Inflammatory macrophage treated with lipopolysaccharide for 1 hour (primary cell): ENCODE results near the gene EHF.

ENCODE experiments used
- DNase-seq, 2 donors: peaks; one replicate each; pipeline ENCODE4 v3.0.0-alpha.2; 2020 to 2022

The EHF gene

DNA sequence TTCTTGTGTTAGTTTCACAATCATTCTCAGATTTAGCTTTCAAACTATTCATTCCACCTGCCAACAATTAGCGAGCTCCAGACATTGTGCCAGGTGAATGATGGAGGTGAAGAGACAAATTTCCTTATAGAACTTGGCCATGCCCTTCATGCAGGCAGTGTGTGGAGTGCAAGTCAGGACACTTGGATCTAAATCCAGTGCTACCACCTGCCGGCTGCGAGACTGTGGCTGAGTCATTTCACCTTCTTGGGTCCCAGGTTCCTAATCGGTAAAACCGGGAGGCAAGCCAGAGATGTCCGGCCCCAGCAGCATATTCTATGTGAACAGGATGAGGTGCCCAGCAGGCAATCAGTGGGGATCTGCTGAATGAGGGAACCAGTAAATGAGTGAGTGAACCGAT lies 18.6 kb upstream of the EHF start:
- DNase-seq, result no peak

DNA sequence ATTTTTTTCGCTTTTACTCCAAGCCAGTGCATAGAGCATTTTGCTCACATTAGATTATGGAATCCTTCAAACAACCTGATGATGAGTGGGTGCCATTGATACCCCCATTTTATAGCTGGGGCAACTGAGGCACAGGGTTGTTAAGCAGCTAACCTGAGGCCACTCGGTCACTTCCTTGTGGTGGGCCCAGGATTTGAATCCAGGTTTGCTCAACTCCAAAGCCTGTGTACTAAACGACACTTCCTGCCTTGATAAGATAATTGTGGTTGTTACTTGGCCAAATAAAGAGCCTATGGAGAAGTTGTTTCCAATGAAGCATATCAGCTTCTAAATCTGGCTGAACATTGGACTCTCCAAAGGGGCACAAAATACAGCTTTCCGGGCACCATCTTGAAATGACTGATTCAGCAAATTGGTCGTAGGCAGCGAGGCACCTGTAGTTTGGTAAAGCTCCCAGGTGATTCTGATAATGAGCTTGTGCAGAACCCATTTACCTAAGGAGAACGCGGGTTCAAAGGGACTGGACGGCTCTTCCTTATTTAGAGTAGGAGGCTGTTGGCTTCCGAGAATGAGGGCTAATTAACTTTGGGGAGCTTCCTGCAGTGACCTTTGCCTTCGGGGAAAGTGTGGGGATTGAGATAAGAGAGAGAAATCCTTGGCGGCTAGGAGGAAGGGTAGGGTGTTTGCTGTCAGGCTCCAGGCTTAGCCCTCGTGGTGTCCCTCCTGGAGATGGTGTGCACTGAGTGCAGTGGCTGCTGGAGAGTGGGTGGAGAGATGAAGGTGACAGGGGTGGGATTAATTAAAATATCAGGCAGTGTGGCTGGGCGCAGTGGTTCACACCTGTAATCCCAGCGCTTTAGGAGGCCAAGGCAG lies 17.5 kb upstream of the EHF start:
- DNase-seq, result no peak

DNA sequence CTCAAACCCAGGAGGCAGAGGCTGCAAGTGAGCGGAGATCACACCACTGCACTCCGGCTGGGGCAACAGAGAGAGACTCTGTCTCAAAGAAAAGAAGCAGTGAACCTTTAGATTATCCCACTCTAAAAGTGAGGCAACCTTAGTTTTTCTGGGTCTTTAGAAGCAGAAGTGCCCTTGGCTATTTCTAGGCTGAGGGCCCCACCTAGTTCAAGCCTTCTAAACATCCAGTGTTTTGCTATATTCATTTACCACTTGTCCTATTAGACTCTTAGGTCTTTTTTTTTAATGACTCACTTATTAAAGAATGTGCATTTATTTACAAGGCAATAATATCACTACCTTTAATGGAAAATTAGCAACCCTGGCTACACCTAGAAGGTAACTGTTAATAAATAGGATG lies 16.7 kb upstream of the EHF start:
- DNase-seq, result no peak

- DNase-seq, result no peak
Observed at GRCh38 chr11:34604911-34605310, 16.0 kb upstream of the EHF start.

DNA sequence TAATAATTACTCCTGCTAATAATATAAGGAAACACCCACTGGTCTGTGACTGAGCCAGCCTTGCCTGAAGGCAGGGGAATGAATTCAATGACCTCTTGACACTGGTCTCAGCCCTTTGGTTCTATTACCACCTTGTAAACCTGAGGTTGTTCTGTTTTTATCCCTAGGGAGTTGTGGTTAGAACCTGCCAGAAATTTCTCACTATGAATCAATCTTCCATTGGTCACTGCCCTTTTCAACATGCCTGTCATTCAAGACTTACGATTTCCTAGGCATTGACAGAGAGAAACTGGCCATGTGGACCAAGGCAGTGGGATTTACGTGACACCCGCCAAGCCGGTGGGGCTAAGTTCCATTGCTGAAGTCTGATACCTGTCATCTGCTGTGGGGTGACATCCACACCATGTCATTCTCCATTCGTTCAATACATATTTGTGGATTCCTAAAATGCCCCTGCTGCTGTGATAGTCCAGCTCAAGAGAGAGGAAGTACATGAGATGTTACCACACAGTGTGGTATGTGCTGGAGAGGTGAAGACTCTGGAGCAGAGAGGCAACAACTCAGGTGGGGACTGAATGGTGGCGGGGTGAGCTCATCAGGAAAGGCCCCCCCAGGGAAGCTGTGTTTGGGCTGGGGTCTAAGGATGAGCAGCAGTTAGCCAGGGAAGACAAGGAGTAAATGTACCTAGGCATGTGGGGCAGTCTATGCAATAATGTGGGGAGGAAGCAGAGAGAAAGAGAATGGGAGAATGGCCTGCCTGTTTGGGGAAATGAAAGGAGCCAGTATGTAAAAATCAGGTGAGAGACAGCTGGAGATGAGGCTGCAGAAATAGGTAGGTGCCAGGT lies 15.2 kb upstream of the EHF start:
- DNase-seq, result no peak

GRCh38 chr11:34606326-34607120 lies 14.4 kb upstream of the EHF start:
- DNase-seq, result no peak

- no peak for DNase-seq
Observed at GRCh38 chr11:34609187-34609751, 11.6 kb upstream of the EHF start.

DNA sequence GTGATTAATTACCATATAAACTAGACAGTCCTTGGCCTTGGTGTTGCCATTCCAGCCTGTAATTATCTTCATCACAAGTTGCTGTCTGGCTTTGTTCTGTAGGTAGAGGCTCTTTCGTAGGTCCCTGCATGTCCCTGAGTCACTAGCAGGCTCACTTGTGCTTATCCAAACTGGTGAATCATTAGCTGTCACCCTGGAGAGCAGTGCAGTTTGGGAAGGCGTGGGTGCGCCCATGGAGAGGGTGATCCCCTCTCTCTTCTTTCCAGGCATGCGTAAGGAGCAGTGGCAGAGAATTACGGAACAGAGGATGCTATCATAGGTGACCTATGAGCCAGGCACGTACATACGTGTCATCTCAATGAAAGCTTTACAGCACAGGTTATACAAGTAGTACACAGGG lies 11.0 kb upstream of the EHF start:
- peak in 1 of 2 donors; percentile 48 for DNase-seq

DNA sequence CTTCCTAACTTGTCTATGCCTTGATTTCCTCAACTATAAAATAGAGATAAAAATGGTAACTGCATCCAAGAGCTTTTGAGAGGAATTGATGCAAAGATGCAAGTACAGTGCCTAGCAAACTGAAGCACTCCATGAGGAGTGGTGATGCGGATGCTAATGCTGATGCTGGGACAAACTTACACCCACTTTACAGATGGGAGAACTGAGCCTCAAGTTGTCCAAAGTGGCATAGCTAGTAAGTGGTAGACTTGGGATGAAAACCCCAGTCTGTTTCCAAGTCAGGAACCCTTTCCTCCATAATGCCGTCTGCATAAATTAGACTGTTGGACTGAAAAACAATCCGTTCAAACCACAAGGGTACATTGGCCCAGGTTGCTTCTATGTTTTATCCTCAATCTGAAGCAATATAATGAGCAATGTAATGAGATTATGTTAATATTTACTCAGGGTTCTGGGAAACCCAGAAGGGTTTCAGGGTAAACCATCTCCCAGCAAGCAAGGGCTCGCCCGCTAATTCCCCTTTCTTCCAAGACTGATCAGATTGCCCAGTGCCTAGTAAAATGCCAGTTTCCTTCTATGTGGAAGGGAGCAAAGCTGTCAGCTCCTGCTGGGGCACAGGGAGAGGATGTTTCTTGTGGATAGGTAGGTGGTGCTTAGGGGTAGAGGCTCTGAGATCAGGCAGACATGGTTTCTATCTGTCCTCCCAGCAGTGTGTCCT lies 10.4 kb upstream of the EHF start:
- DNase-seq, result no peak

GRCh38 chr11:34613015-34613414 lies 7.9 kb upstream of the EHF start:
- no peak for DNase-seq

GRCh38 chr11:34613552-34614056 lies 7.3 kb upstream of the EHF start:
- peak; percentile 72 to 83 for DNase-seq

DNA sequence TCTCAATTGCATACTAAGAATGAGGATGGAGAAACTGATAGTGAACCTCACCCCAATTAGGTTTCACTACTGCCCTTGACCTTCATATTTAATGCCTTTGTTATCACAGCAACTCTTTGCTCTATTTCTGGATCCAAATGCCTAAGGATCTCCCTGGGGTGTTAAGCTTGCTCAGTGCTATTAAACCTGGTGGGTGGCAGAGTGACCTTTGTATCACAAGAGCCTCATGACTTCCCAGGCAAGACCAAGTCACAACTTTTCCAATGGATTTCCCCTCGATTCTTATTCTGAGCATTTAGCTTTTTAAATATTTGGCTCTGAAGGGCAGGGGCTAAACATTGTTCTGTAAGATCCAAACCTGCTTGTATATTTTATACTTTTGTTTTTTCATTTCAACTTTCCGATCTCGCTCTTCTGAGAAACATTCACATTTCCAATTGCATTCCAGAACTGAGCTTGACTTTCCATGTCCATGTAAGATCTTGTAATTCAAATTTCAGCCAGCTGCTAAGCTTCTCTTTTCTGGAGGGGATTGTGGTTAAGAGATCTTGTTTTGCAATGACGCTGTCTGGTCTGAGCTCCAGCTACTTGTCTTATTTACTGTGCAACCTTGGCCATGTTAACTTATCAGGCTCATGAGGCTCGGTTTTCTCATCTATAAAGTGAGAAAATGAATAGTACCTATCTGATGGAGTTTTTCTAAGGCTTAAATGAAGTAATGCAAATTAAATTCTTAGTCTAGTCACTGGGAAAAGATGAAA lies 6.4 kb upstream of the EHF start:
- DNase-seq, result peak; percentile 74 to 91

DNA sequence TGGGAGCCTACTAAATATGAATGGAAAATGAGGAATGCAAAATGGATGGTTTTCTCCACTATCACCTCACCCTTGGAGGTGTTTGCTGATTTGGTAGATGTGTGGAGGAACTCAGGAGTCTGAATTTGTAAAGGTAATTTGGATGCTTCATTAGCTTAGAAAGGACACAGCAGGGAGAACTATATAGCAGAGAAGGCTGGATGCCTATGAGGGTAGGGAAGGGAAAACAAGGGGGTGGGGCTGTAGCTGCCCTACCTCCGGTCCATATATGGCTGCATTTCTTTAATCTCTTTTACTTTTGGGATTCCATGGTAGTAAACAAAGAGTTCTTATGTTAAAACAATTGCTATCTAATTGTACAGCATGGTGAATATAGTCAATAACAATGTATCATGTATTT lies 4.8 kb upstream of the EHF start:
- no peak for DNase-seq

DNA sequence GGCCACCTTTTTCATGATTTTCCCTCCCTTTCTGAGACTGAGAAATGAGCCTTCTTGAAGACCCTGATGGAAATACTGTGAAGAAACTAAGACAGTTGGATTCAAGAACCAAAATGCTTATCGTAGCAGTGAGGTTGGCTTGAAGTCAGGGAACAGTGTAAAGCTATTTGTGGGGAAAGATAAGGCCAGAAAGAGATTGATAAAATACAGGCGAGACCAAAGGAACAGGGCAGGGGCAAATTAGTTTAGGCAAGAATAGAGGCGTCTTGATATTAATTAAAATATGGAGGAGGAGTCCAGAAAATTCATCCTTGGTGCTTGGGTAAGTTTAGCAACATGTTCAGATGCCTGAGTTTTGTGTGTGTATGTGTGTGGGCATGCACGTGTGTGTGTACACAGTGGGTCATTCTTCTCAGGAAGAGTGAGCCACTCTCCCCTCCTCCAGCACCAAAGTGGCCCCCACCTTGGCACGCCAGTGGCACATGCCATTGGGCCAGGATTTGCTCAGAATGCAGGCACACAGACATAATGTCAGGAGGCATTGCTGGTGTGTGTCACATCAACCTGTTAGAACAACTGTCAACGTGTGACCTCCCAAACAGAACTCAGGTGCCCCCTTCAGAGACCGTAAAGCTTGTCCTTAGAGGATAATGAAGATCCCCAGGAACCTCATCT lies 3.9 kb upstream of the EHF start:
- no peak for DNase-seq

DNA sequence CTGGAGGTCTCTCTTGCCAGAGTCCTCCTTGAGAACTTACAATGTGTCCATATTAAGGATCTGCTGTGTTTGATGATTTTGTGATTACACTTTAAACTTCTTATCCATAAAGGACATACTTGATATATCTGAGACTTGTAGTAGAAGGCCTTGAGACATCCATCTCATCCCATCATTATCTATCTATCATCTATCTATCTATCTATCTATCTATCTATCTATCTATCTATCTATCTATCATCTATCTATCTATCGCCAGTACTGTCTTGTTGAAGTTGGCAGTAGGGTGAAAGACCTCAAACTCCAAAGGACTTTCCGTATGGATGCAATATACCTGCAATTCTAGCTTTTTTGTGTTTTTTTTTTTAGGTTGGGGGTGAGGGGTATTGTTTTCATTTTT lies 2.5 kb upstream of the EHF start:
- DNase-seq, result no peak

GRCh38 chr11:34619062-34619516 lies 1.8 kb upstream of the EHF start:
- DNase-seq, result peak; percentile 37 to 78

DNA sequence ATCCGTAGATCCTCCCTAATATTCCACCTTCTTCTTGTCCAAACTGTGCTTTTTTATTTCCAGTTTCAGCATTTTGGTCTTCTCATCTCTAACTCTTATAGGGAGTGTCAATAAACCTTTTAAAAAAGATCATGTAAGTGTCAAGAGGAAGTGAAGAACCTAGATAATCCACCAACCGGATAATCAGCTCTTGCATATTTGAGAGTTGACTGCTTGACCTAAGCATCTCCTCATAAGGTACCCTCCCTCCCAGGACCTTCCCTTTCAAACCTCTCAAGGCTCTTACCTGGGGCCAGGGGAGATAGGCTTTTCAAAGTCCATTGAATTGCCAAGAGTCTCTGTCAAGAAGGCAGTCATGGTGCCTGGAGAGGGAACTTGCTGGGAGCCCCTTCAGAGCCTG lies 691 bp upstream of the EHF start:
- DNase-seq, result no peak

GRCh38 chr11:34621876-34622275 lies 983 bp downstream of the EHF start:
- DNase-seq, result no peak

- no peak for DNase-seq
Observed at GRCh38 chr11:34623463-34623862, 2.6 kb downstream of the EHF start.

DNA sequence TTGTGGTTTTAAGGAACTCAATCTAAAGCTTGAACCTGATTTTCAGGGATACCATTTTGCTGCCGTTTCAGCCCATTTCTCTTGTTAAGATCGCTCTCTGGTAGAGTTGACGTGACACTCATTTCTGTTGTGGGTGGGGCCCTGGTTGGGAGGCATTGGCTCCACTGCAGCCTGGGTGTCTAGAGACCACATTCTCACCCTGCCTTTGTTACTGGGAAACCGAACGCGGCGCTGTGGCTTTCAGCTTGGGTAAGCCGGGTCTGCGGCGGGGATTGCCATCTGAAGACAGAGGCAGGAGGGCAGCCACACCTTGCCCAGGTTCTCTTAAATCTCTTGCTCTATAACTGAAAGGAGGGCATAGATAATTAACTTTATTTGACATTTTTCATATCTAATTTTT lies 3.2 kb downstream of the EHF start:
- DNase-seq, result no peak

DNA sequence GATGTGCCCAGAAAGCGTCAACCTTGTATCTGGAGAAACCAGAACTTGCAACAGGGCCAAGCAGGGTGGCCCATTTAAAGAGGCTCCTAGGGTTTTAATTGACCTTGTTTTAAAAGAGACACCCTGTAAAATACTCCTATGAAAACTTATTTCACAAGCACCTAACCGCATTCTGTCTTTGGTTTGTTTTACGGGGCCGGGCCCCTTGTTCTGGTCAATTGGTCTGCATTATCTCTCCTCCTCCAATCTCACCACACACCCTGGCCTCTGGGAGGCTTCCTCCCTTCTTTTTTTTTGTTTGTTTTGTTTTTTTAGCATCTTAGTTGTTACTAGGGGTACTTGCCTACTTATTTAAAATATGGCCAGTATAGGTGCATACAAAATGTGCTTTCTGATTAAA lies 4.7 kb downstream of the EHF start:
- DNase-seq, result no peak
